Measurements from ENCODE around the gene GGCX. TPM values are rescaled to one million over a fixed set of nuclear protein-coding genes. Genes with fewer than 3 reads are reported as not detected.
"Not testable (repeated sequence)": the region's sequence is repeated elsewhere in the genome, so short reads cannot be mapped to it uniquely, and the experiment has no call there.

Gene GGCX
- total and polyA plus RNA-seq, 9 of the 15 experiments (the other 6 are each of a cell fraction or from before 2014, with no cell fraction given): 14.4 to 47.1 (median 28.1) TPM

GRCh38 chr2:85560403-85560726, 928 bp downstream of the GGCX start:
- Histone ChIP-seq H3K79me2 (ENCODE audit: control insufficient read depth, insufficient read depth, low read length) (peaks cover 35% of the 10 kb centered on the region), H3K36me3 (ENCODE audit: control insufficient read depth, insufficient read depth, low read length) (peaks cover 34% of the 10 kb centered on the region), H3K9ac (ENCODE audit: insufficient read depth in 1 of 2, low read depth in 2 of 2, low read length in 2 of 2) (peak overlapping the region in 1 of 2 experiments; percentile 98; a peak in 3 of 4 replicates), H2AFZ (ENCODE audit: low read depth, low read length) (peak overlapping the region; percentile 100; the same call in 1 of the 2 replicates), H3K4me3 (peak overlapping the region; percentile 79), H3K4me1 (replicated peaks in 1 of 2; ENCODE audit: control insufficient read depth in 2 of 2, insufficient read depth in 2 of 2, low read length in 2 of 2) (peaks cover 18 to 26% of the 10 kb centered on the region in 2 experiments), H3K4me2 (ENCODE audit: insufficient read depth, low read length) (peak overlapping the region; percentile 100)
- H3K27me3 ChIP-seq (ENCODE audit: control insufficient read depth in 2 of 2, insufficient read depth in 2 of 2, low read length in 2 of 2); DNase-seq (ENCODE audit: extremely low read depth in 1 of 4, low spot score in 3 of 4); CTCF ChIA-PET (ENCODE audit: low intra/inter-chr PET ratio); H3K9me1 ChIP-seq (ENCODE audit: control insufficient read depth, insufficient read depth, low read length); ATAC-seq; H4K20me1 ChIP-seq (replicated peaks; ENCODE audit: control insufficient read depth, insufficient read depth, low read length); FAIRE-seq; BruUV-seq (replicated peaks); H3K27ac ChIP-seq (ENCODE audit: extremely low read depth, low read depth, low read length); in situ Hi-C loops (cut with MboI); H3K9me3 ChIP-seq (replicated peaks; ENCODE audit: control insufficient read depth, insufficient read depth, low read depth, low read length): not testable (repeated sequence)
- POLR2A ChIA-PET: interaction anchor here (0.6 to 16.3 kb wide), 9 partner anchors 13 to 253 kb away, joined by 3 to 358 read pairs (median 3); partner anchors contain the start of genes C2orf68 and MAT2A
- WGBS (ENCODE audit: insufficient coverage, low coverage, missing lambda C conversion rate): 30% methylated on average over 12 of the region's 12 CpGs
- peak; percentile 32; the same call in 1 of the 2 replicates for TF ChIP-seq ZBTB33 (CRISPR knock-in tag; IDR thresholded peaks at IDR 0.05)
- intact Hi-C loops (cut with micrococcal nuclease): loop anchor here (2.0 kb wide), 1 partner anchor 42 kb away; the partner anchor contains the start of gene TMEM150A

DNA sequence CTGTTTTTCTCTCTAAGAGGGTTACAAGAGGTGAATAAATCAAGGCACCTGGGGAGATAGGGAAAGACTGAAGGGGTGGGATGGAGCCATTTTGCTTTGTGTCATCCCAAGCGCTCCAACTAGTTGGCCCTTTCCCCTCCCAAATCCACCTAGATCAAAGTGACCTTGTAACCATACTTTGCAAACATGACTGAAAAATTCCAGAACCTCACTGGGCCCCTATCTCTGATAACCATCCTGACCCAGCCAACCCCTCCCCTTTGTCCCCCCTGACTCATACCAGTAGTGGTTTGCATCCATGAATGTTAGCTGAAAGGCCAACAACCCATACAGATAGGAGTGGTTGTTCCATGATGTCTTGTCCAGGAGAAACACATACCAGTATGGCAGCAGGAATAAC, 3.1 kb downstream of the GGCX start:
- DNase-seq (ENCODE audit: extremely low read depth in 1 of 4, low spot score in 3 of 4): peak in 1 of 4 experiments; percentile 43
- BruUV-seq (replicated peaks): no TSS peak
- POLR2A ChIA-PET: interaction anchor here (16.3 kb wide), 1 partner anchor 13 kb away, joined by 358 read pairs; the partner anchor contains the start of gene MAT2A

More for the DNA sequence above, 3.1 kb downstream of the GGCX start:
- Histone ChIP-seq H2AFZ (ENCODE audit: low read depth, low read length) (no peak overlapping the region), H3K9me1 (ENCODE audit: control insufficient read depth, insufficient read depth, low read length) (peaks cover 3% of the 10 kb centered on the region), H3K9me3 (replicated peaks; ENCODE audit: control insufficient read depth, insufficient read depth, low read depth, low read length) (no peaks in the 10 kb centered on the region), H3K4me1 (replicated peaks in 1 of 2; ENCODE audit: control insufficient read depth in 2 of 2, insufficient read depth in 2 of 2, low read length in 2 of 2) (peaks cover 13 to 15% of the 10 kb centered on the region in 2 experiments; a peak in 4 of 5 replicates), H3K27me3 (ENCODE audit: control insufficient read depth in 2 of 2, insufficient read depth in 2 of 2, low read length in 2 of 2) (no peaks in the 10 kb centered on the region), H3K79me2 (ENCODE audit: control insufficient read depth, insufficient read depth, low read length) (peaks cover 35% of the 10 kb centered on the region), H4K20me1 (replicated peaks; ENCODE audit: control insufficient read depth, insufficient read depth, low read length) (no peaks in the 10 kb centered on the region), H3K4me2 (ENCODE audit: insufficient read depth, low read length) (peak overlapping the region; percentile 24; the same call in 1 of the 2 replicates), H3K27ac (ENCODE audit: extremely low read depth, low read depth, low read length) (no peak overlapping the region), H3K36me3 (ENCODE audit: control insufficient read depth, insufficient read depth, low read length) (peaks cover 54% of the 10 kb centered on the region), H3K9ac (ENCODE audit: insufficient read depth in 1 of 2, low read depth in 2 of 2, low read length in 2 of 2) (no peak overlapping the region), H3K4me3 (no peak overlapping the region)
- TF ChIP-seq FOSL1 (tag; conservative IDR thresholded peaks at IDR 0.05) (peak; percentile 90), ESRRA (IDR thresholded peaks at IDR 0.05; ENCODE audit: borderline replicate concordance, low read depth) (no peak), TEAD4 (IDR thresholded peaks at IDR 0.05; ENCODE audit: low read length) (no peak), TEAD4 (CRISPR knock-in tag; IDR thresholded peaks at IDR 0.05; ENCODE audit: borderline replicate concordance) (no peak)
- TF ChIP-seq, protein P1, sequence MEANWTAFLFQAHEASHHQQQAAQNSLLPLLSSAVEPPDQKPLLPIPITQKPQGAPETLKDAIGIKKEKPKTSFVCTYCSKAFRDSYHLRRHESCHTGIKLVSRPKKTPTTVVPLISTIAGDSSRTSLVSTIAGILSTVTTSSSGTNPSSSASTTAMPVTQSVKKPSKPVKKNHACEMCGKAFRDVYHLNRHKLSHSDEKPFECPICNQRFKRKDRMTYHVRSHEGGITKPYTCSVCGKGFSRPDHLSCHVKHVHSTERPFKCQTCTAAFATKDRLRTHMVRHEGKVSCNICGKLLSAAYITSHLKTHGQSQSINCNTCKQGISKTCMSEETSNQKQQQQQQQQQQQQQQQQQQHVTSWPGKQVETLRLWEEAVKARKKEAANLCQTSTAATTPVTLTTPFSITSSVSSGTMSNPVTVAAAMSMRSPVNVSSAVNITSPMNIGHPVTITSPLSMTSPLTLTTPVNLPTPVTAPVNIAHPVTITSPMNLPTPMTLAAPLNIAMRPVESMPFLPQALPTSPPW (CRISPR knock-in tag; IDR thresholded peaks at IDR 0.05): peak; percentile 59
- FAIRE-seq: no peak
- CTCF ChIA-PET (ENCODE audit: low intra/inter-chr PET ratio): no interaction called here
- intact Hi-C loops (cut with micrococcal nuclease) (no loop called here), in situ Hi-C loops (cut with MboI) (loop anchor here (5.0 kb wide), 1 partner anchor 141 kb away; the partner anchor contains the start of gene SH2D6)
- no peak for ATAC-seq
- WGBS (ENCODE audit: insufficient coverage, low coverage, missing lambda C conversion rate): 100% methylated on average over 1 of the region's 1 CpG

Measured in K562 (cell line).